H4 (cell line): Measurements from ENCODE around the gene KLK8. TPM values are rescaled to one million over a fixed set of nuclear protein-coding genes. Genes with fewer than 3 reads are reported as not detected.
A peak's percentile ranks its signal among the peaks of the same experiment; 100 is the strongest.
"Not testable (repeated sequence)": the region's sequence is repeated elsewhere in the genome, so short reads cannot be mapped to it uniquely, and the experiment has no call there.

ENCODE experiments used
- DNase-seq: peaks from one replicate; pipeline ENCODE4 v3.0.0-alpha.2; 2015; ENCODE audit warnings: low spot score
- total RNA-seq: library from RNA; depleted of rRNA; stranded (reverse); fragments of >200 nt; shearing (Covaris generic); gene quantifications from 2 replicates; pipeline ENCODE4 v1.2.3, GENCODE V29; 2014

Gene KLK8
- total RNA-seq, 1 experiment from 2014 or later: not detected

GRCh38 chr19:51016798-51017683 is 15.6 kb upstream of the KLK8 start:
- DNase-seq: peak; percentile 70

GRCh38 chr19:51015691-51016267 is 14.4 kb upstream of the KLK8 start:
- DNase-seq: no peak

- no peak for DNase-seq
These were observed 12.8 kb upstream of the KLK8 start for GRCh38 chr19:51014242-51014641.

GRCh38 chr19:51012661-51013190 is 11.3 kb upstream of the KLK8 start:
- DNase-seq: no peak

- DNase-seq: no peak
These were observed 8.8 kb upstream of the KLK8 start for GRCh38 chr19:51010066-51010795.

GRCh38 chr19:51009061-51009891 is 7.9 kb upstream of the KLK8 start:
- no peak for DNase-seq

- DNase-seq: no peak
These were observed 6.1 kb upstream of the KLK8 start for GRCh38 chr19:51007488-51007887.

- no peak for DNase-seq
These were observed 5.0 kb upstream of the KLK8 start for GRCh38 chr19:51006406-51006805.

- no peak for DNase-seq
These were observed 3.8 kb upstream of the KLK8 start for GRCh38 chr19:51005248-51005647.

- DNase-seq: no peak
These were observed 1.9 kb upstream of the KLK8 start for GRCh38 chr19:51003316-51003715.

- DNase-seq: no peak
These were observed 1.3 kb upstream of the KLK8 start for GRCh38 chr19:51002542-51003311.

- no peak for DNase-seq
These were observed 707 bp upstream of the KLK8 start for GRCh38 chr19:51002089-51002532.

GRCh38 chr19:51000981-51001380 is 423 bp downstream of the KLK8 start:
- no peak for DNase-seq

- DNase-seq: no peak
These were observed 978 bp downstream of the KLK8 start for GRCh38 chr19:51000426-51000825.

GRCh38 chr19:50998686-50999085 is 2.7 kb downstream of the KLK8 start:
- no peak for DNase-seq

- no peak for DNase-seq
These were observed 3.3 kb downstream of the KLK8 start for GRCh38 chr19:50998061-50998460.

GRCh38 chr19:50994129-50994528 is 7.3 kb downstream of the KLK8 start:
- DNase-seq: peak; percentile 50

GRCh38 chr19:50992666-50993035 is 8.8 kb downstream of the KLK8 start:
- no peak for DNase-seq

- not testable (repeated sequence) for DNase-seq
These were observed 17.0 kb downstream of the KLK8 start for GRCh38 chr19:50984416-50984815.

- no peak for DNase-seq
These were observed 17.6 kb downstream of the KLK8 start, which contains the start of gene KLK7 for GRCh38 chr19:50983625-50984292. Gene KLK7, minus strand, starts transcription at chr19:50983917. Its CDS starts 1,518 bp downstream, at chr19:50982399.
